Measurements from ENCODE around the gene NFIX. TPM values are rescaled to one million over a fixed set of nuclear protein-coding genes. Genes with fewer than 3 reads are reported as not detected.

NFIX gene
- total and polyA plus RNA-seq, 2 experiments from 2014 or later = 0.06 to 0.14 TPM

DNA sequence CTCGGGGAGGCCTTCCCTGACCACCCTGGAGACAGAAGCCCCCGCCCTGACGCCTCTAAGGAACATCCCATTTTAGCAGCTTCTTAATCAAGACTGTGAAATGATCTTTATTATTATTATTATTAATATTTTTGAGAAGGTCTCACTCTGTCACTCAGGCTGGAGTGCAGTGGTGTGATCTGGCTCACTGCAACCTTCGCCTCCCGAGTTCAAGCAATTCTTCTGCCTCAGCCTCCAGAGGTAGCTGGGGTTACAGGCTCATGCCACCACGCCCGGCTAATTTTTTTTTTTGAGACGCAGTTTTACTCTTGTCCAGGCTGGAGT is 29.5 kb upstream of the NFIX start:
- no peaks in the 10 kb centered on the region for H3K9me3 Mint-ChIP-seq
- Histone ChIP-seq H3F3A (replicated peaks; ENCODE audit: low read depth) (no peaks in the 10 kb centered on the region), H3K4me1 (ENCODE audit: insufficient read depth) (no peaks in the 10 kb centered on the region; the same call in 1 of the 2 replicates), H3K27ac (ENCODE audit: low read depth) (no peak overlapping the region), H3K36me3 (ENCODE audit: insufficient read depth) (no peaks in the 10 kb centered on the region), H3K4me2 (peak overlapping the region; percentile 88), H3K27me3 (ENCODE audit: insufficient read depth) (no peaks in the 10 kb centered on the region), H3K4me3 (peak overlapping the region; percentile 60), H3K9me2 (ENCODE audit: insufficient read depth) (no peaks in the 10 kb centered on the region), H2AFZ (peak overlapping the region; percentile 90; the same call in 1 of the 2 replicates), H4K20me1 (replicated peaks; ENCODE audit: insufficient read depth) (no peaks in the 10 kb centered on the region), H3K79me2 (replicated peaks; ENCODE audit: insufficient read depth) (no peaks in the 10 kb centered on the region)
- TF ChIP-seq ZNF114 (CRISPR knock-in tag; IDR thresholded peaks at IDR 0.05) (no peak), CTCF (conservative IDR thresholded peaks at IDR 0.05; ENCODE audit: low read depth in 2 of 2) (no peak), ZNF462 (CRISPR knock-in tag; IDR thresholded peaks at IDR 0.05) (no peak)
- H3K4me1 Mint-ChIP-seq = peaks cover 3% of the 10 kb centered on the region; the same call in 2 of the 3 replicates
- no peak for DNase-seq (ENCODE audit: low spot score)
- peaks cover 4% of the 10 kb centered on the region for H3K27me3 Mint-ChIP-seq (ENCODE audit: insufficient read depth, low read depth, poor library complexity)
- no peak for ATAC-seq
- no peak overlapping the region for H3K27ac Mint-ChIP-seq
- H3K36me3 Mint-ChIP-seq (ENCODE audit: low read depth) = no peaks in the 10 kb centered on the region
- peak overlapping the region; percentile 68 for H3K4me3 Mint-ChIP-seq

- Histone ChIP-seq H2AFZ (no peak overlapping the region), H3K4me3 (no peak overlapping the region), H3K79me2 (replicated peaks; ENCODE audit: insufficient read depth) (no peaks in the 10 kb centered on the region), H4K20me1 (replicated peaks; ENCODE audit: insufficient read depth) (no peaks in the 10 kb centered on the region), H3K4me1 (ENCODE audit: insufficient read depth) (no peaks in the 10 kb centered on the region; the same call in 1 of the 2 replicates), H3K9me2 (ENCODE audit: insufficient read depth) (no peaks in the 10 kb centered on the region), H3K27ac (ENCODE audit: low read depth) (no peak overlapping the region), H3K4me2 (no peak overlapping the region), H3K36me3 (ENCODE audit: insufficient read depth) (no peaks in the 10 kb centered on the region), H3F3A (replicated peaks; ENCODE audit: low read depth) (no peaks in the 10 kb centered on the region), H3K27me3 (ENCODE audit: insufficient read depth) (no peaks in the 10 kb centered on the region)
- Mint-ChIP-seq H3K27me3 (ENCODE audit: insufficient read depth, low read depth, poor library complexity) (peaks cover 4% of the 10 kb centered on the region), H3K4me3 (no peak overlapping the region), H3K27ac (no peak overlapping the region), H3K4me1 (peaks cover 3% of the 10 kb centered on the region; the same call in 2 of the 3 replicates), H3K9me3 (no peaks in the 10 kb centered on the region), H3K36me3 (ENCODE audit: low read depth) (no peaks in the 10 kb centered on the region)
- DNase-seq (ENCODE audit: low spot score) = no peak
- no peak for ATAC-seq
- TF ChIP-seq CTCF (conservative IDR thresholded peaks at IDR 0.05; ENCODE audit: low read depth in 2 of 2) = no peak
- no peak for TF ChIP-seq STAT1 (IDR thresholded peaks at IDR 0.05; ENCODE audit: unreplicated experiment)
- TF ChIP-seq JUNB (IDR thresholded peaks at IDR 0.05; ENCODE audit: unreplicated experiment) = no peak
- TF ChIP-seq NANOG (IDR thresholded peaks at IDR 0.05; ENCODE audit: borderline replicate concordance) = no peak
- no peak for TF ChIP-seq REST (IDR thresholded peaks at IDR 0.05; ENCODE audit: unreplicated experiment)
- TF ChIP-seq CREB1 (CRISPR knock-in tag; IDR thresholded peaks at IDR 0.05; ENCODE audit: low read depth) = no peak
Measured at GRCh38 chr19:12967907-12968306, 27.4 kb upstream of the NFIX start.

Data from GM23338 (cell line).